VCaP (cell line): Measurements from ENCODE around the gene SORCS1.

Experiments
- H3K27ac ChIP-seq: fragments of 450-650 bp; 2 replicates; pipeline ENCODE4 v1.5.1; 2017
- TF ChIP-seq, protein P1 (sequence below): fragments of 450-650 bp; conservative IDR thresholded peaks from 2 replicates; pipeline ENCODE4 v1.5.1; 2017; ENCODE audit warnings: mild to moderate bottlenecking, moderate library complexity

Gene SORCS1

DNA sequence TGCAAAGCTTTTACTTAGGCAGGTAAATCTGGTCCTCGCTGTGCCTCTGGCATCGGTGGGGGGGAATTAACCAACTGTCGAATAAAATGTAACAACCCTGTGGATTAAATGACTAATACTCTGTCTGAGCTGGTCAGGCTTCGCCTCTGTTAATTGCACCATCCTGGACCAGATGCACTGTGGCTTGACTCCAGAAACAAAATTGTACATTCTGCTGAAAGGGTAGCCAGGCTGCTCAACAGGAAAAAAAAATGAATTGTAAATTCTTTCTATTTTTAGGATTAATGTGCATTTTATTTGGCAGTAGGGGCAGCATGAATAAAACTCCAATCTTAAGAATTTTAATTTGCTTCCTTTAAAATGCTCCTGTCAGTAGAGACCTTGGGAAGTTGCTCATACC is 389.4 kb downstream of the SORCS1 start:
- H3K27ac ChIP-seq, result no peak overlapping the region
- TF ChIP-seq, protein P1, sequence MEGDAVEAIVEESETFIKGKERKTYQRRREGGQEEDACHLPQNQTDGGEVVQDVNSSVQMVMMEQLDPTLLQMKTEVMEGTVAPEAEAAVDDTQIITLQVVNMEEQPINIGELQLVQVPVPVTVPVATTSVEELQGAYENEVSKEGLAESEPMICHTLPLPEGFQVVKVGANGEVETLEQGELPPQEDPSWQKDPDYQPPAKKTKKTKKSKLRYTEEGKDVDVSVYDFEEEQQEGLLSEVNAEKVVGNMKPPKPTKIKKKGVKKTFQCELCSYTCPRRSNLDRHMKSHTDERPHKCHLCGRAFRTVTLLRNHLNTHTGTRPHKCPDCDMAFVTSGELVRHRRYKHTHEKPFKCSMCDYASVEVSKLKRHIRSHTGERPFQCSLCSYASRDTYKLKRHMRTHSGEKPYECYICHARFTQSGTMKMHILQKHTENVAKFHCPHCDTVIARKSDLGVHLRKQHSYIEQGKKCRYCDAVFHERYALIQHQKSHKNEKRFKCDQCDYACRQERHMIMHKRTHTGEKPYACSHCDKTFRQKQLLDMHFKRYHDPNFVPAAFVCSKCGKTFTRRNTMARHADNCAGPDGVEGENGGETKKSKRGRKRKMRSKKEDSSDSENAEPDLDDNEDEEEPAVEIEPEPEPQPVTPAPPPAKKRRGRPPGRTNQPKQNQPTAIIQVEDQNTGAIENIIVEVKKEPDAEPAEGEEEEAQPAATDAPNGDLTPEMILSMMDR, result no peak

DNA sequence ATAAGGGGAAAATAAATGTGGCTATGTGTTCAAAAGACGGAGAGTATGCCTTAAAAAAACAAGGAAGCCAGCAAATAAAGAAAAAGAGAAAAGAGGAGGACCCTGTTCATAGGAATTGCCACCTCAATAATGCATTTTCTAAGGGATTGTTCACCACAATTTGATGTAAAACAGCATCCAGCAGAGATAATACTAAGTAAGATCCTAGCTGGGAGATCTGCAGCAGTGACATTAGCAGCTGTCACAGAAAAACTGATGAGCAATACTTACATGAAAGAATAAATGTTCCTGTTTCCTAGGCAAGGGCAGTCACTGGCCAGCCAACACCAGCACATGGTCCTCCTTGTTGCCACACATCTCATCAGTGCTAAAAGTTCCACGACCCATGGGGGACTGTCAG is 391.5 kb downstream of the SORCS1 start:
- H3K27ac ChIP-seq, result no peak overlapping the region
- TF ChIP-seq, protein P1, result no peak

DNA sequence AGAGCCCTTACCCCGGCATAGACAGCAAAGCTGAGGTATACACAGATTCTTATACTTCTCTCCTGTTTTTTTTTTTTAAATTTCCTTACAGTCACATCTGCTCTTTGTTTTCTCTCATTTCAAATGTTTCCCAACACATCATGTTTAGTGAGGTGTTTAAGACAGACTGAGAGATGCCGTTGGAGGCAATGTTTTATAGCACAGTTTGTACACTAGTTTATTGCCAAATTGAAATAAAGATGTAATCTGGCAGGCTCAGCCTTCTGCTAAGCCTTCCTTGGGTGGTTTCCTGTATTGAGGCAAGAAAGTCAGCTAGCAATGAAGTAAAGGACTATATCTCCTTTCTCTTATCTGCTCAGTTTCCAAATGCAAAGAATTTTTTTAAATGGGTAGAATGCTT is 393.4 kb downstream of the SORCS1 start:
- TF ChIP-seq, protein P1, result no peak
- H3K27ac ChIP-seq, result no peak overlapping the region

DNA sequence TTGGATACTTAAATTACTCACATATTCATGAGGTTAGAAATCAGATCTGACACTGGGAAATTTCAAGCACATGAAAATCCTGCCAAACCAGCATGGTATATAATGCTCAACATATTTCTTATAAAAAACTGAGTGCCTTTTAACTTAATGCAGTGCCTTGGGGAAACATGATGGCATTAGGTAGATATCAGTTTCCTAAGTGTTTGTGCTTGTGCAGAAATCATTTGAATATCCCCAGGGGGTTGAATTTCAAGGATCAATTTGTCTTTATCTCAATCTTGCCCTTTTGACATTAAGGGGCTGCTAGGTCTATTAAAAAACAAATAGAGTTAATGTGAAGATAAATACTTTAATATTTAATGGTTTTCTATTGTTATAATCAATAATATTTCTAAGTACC is 396.3 kb downstream of the SORCS1 start:
- TF ChIP-seq, protein P1, result no peak
- H3K27ac ChIP-seq, result no peak overlapping the region

DNA sequence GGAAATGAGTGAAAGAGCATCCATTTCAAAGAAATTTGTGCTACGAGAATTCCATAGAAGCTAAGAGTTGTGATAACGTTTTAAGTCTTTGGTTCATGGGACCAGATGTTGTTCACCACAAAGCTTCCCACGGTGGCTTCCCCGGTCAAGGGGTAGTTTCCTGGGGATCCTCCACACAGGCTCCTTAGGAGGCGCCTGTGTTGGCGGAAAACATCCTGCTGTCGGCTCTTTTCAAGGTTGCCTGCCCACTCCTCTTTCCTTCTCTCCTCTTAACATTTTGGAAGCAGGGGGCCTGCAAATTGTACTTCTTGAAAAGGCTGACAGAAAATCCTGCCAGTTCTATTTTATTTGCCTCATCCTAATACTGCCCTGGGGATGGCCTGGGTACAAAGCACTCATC is 398.6 kb downstream of the SORCS1 start:
- TF ChIP-seq, protein P1, result no peak
- no peak overlapping the region for H3K27ac ChIP-seq

DNA sequence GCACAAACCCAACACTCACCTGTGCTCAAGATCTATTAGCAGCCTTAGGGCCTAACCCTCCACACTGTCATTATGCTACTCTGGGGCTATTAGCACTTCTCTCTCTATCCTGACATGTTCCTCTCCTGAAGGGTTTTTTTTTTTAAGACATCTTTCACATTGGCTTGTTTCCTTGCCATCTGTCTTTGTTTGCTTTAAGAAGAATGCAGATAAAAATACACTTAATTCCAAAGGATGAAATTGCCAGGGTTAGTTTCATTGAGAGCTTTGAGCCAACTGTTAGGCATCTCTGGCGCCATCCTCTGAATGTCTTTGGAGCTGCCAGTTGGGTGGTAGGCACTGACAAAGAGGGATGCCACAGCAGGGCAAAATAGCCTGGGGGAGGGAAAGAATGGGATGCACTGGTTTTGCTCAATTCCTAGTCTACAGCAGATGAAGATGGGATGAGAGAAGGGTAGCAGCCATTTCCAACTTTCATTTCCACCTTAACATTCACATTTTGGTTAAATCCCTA is 399.2 kb downstream of the SORCS1 start:
- H3K27ac ChIP-seq, result no peak overlapping the region
- TF ChIP-seq, protein P1, result no peak

DNA sequence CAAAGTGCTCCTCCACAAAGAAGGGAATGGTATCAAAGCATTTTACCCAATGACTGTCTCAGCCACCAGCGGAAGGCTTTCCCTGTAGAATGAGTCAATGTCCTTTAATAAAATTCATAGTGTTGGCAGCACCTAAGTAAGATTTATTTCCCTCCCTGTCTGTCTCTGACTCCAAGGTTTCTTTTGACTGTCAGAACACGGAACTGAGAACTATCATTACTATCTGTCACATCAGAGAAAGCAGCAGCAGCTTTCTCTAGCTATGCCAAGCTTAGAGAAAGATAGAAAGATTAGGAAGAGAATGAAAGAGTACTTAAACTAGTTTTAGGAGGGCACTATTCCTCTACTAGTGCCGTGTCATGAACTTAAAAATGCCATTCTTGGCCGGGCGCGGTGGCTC is 400.1 kb downstream of the SORCS1 start:
- TF ChIP-seq, protein P1, result no peak
- H3K27ac ChIP-seq, result no peak overlapping the region
